Gastrocnemius medialis (tissue), 4 donors: ENCODE measurements around the gene PAGE1.

Experiments used
- POLR2A ChIP-seq, 2 donors: fragments of 450-650 bp; IDR thresholded peaks; one replicate each; pipeline ENCODE4 v1.6.1; 2017; ENCODE audit warnings: antibody characterized with exemption in 2 of 2, mild to moderate bottlenecking in 2 of 2, moderate library complexity in 2 of 2
- TF ChIP-seq, protein P1 (sequence below), 5 experiments: fragments of 450-650 bp in 3 of 5; fragments of 200-600 bp in 2 of 5; sonication (generic) in 2 of 5; IDR thresholded peaks in 4 of 5; conservative IDR thresholded peaks in 1 of 5; 1 replicate in 4 of 5; 2 replicates in 1 of 5; pipeline ENCODE4 v1.5.1; 2016 to 2019; ENCODE audit warnings: antibody characterized with exemption in 5 of 5, mild to moderate bottlenecking in 3 of 5, moderate library complexity in 3 of 5

DNA sequence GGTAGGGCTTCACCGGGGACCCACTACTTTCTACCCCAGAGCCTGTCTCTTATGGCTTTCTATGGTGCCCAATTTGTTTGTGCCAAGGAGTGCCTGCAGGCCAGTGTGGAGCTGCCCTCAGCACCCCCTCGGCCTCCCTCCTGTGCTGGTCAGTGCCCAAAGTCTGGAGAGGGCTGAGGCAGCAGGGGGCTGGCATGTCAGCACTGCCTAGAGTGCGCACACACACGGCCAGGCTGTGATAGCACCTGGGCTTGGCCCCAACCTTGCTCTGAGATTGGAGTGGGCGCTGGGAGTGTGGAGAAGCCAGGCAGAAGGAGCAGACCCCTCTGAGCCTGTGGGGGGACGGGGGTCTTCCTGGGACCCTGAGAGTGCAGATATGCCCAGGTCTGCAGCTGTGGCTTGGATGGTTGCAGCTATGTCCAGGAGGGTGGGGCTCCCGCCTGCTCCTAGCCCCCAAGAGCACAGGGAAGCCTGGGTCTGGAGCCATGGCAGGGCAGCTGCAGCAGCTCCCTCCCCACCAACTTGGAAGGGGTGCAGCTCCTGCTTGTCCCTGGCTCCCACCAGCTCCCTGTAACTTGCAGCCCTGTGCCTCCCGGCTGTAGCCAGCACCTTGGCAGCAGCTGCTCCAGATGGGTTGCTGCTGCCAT is 50.7 kb downstream of the PAGE1 start:
- TF ChIP-seq, protein P1, sequence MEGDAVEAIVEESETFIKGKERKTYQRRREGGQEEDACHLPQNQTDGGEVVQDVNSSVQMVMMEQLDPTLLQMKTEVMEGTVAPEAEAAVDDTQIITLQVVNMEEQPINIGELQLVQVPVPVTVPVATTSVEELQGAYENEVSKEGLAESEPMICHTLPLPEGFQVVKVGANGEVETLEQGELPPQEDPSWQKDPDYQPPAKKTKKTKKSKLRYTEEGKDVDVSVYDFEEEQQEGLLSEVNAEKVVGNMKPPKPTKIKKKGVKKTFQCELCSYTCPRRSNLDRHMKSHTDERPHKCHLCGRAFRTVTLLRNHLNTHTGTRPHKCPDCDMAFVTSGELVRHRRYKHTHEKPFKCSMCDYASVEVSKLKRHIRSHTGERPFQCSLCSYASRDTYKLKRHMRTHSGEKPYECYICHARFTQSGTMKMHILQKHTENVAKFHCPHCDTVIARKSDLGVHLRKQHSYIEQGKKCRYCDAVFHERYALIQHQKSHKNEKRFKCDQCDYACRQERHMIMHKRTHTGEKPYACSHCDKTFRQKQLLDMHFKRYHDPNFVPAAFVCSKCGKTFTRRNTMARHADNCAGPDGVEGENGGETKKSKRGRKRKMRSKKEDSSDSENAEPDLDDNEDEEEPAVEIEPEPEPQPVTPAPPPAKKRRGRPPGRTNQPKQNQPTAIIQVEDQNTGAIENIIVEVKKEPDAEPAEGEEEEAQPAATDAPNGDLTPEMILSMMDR (IDR thresholded peaks at IDR 0.05 in 4 of 5, conservative IDR thresholded peaks at IDR 0.05 in 1 of 5) = no peak
- TF ChIP-seq POLR2A (IDR thresholded peaks at IDR 0.05) = no peak
